T-cell (primary cell): ENCODE results near the gene GALNT10. TPM values are rescaled to one million over a fixed set of nuclear protein-coding genes. Genes with fewer than 3 reads are reported as not detected.
A peak's percentile ranks its signal among the peaks of the same experiment; 100 is the strongest.

Source experiments
- ATAC-seq, 4 experiments: fragments of 200-7000 bp in 3 of 4; fragments of 150-1000 bp in 1 of 4; cut with Tn5 transposase; replicated peaks in 1 of 4; 1 replicate in 3 of 4; 2 replicates in 1 of 4; pipeline ENCODE4 v1.10.0; 2021; ENCODE audit warnings: moderate library complexity in 3 of 4, mild to moderate bottlenecking in 2 of 4, moderate number of reproducible peaks in 1 of 4
- CTCF ChIA-PET, 2 donors: fragments of 300-600 bp; sonication (Branson Sonifier 250); formaldehyde crosslinking; loops; one replicate each; lab custom pipeline; 2022; ENCODE audit warnings: antibody characterized with exemption in 2 of 2; lab: Charles Lee
- POLR2A ChIA-PET, 2 donors: fragments of 300-600 bp; sonication (Branson Sonifier 250); formaldehyde crosslinking; loops; one replicate each; lab custom pipeline; 2022; ENCODE audit warnings: antibody characterized with exemption in 2 of 2; lab: Charles Lee
- DNase-seq, 35 experiments: peaks; one replicate each; pipeline versions ENCODE4 v3.0.0 to v3.0.0-alpha.2; 2013 to 2023
- H3K27ac ChIP-seq: one replicate; pipeline ENCODE4 v1.5.1; 2013; ENCODE audit warnings: low read length
- H3K27me3 ChIP-seq, 2 experiments: replicated peaks in 1 of 2; 1 replicate in 1 of 2; 2 replicates in 1 of 2; pipeline versions ENCODE4 v1.6.1 to v1.7.0; 2013; ENCODE audit warnings: low read length in 1 of 2, mixed read lengths in 1 of 2; ENCODE audit not compliant: control insufficient read depth in 2 of 2, insufficient read depth in 2 of 2; ENCODE audit errors: extremely low read depth in 1 of 2
- H3K36me3 ChIP-seq, 2 donors: 1 replicate in 1 of 2; 2 replicates in 1 of 2; pipeline versions ENCODE4 v1.6.1 to v1.7.0; 2013; ENCODE audit warnings: low read length in 1 of 2; ENCODE audit not compliant: control insufficient read depth in 2 of 2, insufficient read depth in 1 of 2; ENCODE audit errors: extremely low read depth in 1 of 2
- H3K4me1 ChIP-seq, 2 experiments: 1 replicate in 1 of 2; 2 replicates in 1 of 2; pipeline versions ENCODE4 v1.6.1 to v1.7.0; 2013; ENCODE audit warnings: low read length in 2 of 2, mixed read lengths in 1 of 2; ENCODE audit not compliant: insufficient read depth in 2 of 2, control insufficient read depth in 1 of 2; ENCODE audit errors: extremely low read depth in 1 of 2
- H3K4me3 ChIP-seq, 2 donors: 1 replicate in 1 of 2; 2 replicates in 1 of 2; pipeline versions ENCODE4 v1.5.1 to v1.7.0; 2013; ENCODE audit warnings: mild to moderate bottlenecking in 2 of 2, low read length in 1 of 2, moderate library complexity in 1 of 2; ENCODE audit not compliant: control insufficient read depth in 1 of 2; ENCODE audit errors: extremely low read depth in 1 of 2
- H3K9me3 ChIP-seq: 2 replicates; pipeline ENCODE4 v1.7.0; 2013
- H3K27ac Mint-ChIP-seq, 2 donors: one replicate each; pipeline ENCODE4 v1.8.0; 2020 to 2021; ENCODE audit warnings: mild to moderate bottlenecking in 2 of 2, mixed read lengths in 2 of 2
- H3K27me3 Mint-ChIP-seq, 2 donors: one replicate each; pipeline ENCODE4 v1.8.0; 2021 to 2022; ENCODE audit warnings: mixed read lengths in 2 of 2
- H3K36me3 Mint-ChIP-seq: one replicate; pipeline ENCODE4 v1.8.0; 2021; ENCODE audit warnings: mixed read lengths
- H3K4me1 Mint-ChIP-seq, 3 donors: one replicate each; pipeline ENCODE4 v1.8.0; 2020 to 2022; ENCODE audit warnings: mixed read lengths in 3 of 3, mild to moderate bottlenecking in 1 of 3
- H3K4me3 Mint-ChIP-seq, 3 donors: one replicate each; pipeline ENCODE4 v1.8.0; 2020 to 2022; ENCODE audit warnings: mild to moderate bottlenecking in 3 of 3, mixed read lengths in 3 of 3, moderate library complexity in 3 of 3
- H3K9me3 Mint-ChIP-seq, 3 donors: one replicate each; pipeline ENCODE4 v1.8.0; 2020 to 2022; ENCODE audit warnings: mixed read lengths in 3 of 3
- WGBS: methylation state at CpG from one replicate; pipeline ENCODE4 v1.1.5; 2013; ENCODE audit warnings: missing lambda C conversion rate; ENCODE audit not compliant: insufficient coverage; 5-methylcytosine and 5-hydroxymethylcytosine counted together
- total RNA-seq, 35 experiments: library from RNA in 6 of 35; stranded (reverse) in 6 of 35; fragments of 120-200 nt in 1 of 35; gene quantifications; one replicate each; pipeline versions ENCODE4 v1.2.1 to v1.2.4 and lab custom pipeline; 2013 to 2026

GALNT10 gene
- total RNA-seq, 5 donors from 2014 or later (not counting 1 experiment from before 2014, with no cell fraction given), result 26.9 to 62.7 (median 40.8) TPM

DNA sequence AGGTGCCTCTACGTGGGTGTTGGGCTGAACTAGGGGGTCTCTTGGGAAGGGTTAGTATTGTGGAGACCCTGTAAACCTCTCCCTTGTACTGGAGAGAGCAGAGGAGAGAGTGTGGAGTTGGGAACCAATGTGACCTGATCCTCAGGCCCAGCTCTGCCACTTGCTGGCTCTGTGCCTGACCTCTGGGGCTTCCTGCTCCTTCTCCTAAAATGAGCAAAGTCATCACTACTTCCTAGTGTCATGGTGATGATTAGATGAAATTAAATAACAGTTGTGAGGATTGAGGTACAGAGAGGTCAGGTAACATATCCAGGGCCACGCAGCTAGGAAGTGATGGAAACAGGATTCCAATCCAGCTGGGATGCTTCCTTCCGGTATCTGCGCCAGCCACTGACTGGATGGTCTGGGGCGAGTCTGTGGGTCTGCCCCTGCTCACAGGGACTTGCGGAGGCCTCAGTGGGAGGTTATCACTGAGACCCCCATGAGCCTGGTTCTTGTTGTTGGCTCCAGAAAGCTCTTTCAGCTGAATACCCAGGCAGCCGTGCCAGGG lies 9.2 kb downstream of the GALNT10 start:
- peaks cover 0 to 12% of the 10 kb centered on the region in 2 donors for H3K36me3 ChIP-seq
- H3K27ac ChIP-seq, result peak overlapping the region; percentile 61
- ChIA-PET CTCF (no interaction called here), POLR2A (interaction anchor here in 1 of 2 donors (1.2 kb wide), 1 partner anchor 26 kb away, joined by 5 read pairs; no protein-coding TSS in a partner anchor)
- 97% methylated on average over 6 of the region's 7 CpGs for WGBS
- ATAC-seq (no peak), DNase-seq (no peak)
- Mint-ChIP-seq H3K27me3 (no peaks in the 10 kb centered on the region), H3K4me1 (peaks cover 80 to 89% (median 86%) of the 10 kb centered on the region in 3 donors), H3K4me3 (peak overlapping the region in 1 of 3 donors; percentile 17), H3K36me3 (peaks cover 24% of the 10 kb centered on the region), H3K9me3 (no peaks in the 10 kb centered on the region), H3K27ac (peak overlapping the region; percentile 91 to 96)
- no peaks in the 10 kb centered on the region for H3K27me3 ChIP-seq
- H3K4me3 ChIP-seq, result no peak overlapping the region
- no peaks in the 10 kb centered on the region for H3K9me3 ChIP-seq
- peaks cover 29 to 70% of the 10 kb centered on the region in 2 experiments for H3K4me1 ChIP-seq

DNA sequence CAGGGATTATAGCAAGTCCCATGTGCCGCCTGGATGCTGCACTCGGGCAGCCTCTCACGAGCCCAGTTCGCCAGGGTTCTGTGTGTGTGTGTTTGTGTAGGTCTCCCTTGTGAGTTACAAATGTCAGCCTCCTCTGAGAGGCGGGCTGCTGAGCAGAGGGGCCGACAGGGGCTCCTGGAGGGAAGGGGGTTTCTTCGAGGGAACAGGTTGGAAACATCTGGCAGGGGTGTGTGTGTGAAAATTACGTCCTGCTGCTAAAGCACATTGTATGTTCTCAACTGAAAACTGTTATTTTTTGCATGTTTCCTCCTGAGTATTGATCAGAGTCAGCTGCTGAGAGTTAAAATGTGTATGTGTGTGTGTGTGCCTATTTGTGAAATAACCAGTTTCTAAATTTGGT lies 9.7 kb downstream of the GALNT10 start:
- no peaks in the 10 kb centered on the region for H3K9me3 Mint-ChIP-seq
- 97% methylated on average over 7 of the region's 8 CpGs for WGBS
- ChIA-PET POLR2A (interaction anchor here in 1 of 2 donors (1.2 kb wide), 1 partner anchor 26 kb away, joined by 5 read pairs; no protein-coding TSS in a partner anchor), CTCF (interaction anchor here in 1 of 2 donors (1.0 to 1.4 kb wide), 2 partner anchors 8 to 10 kb away, joined by 3 to 7 read pairs; partner anchors contain the start of gene GALNT10)
- no peaks in the 10 kb centered on the region for H3K27me3 Mint-ChIP-seq
- no peaks in the 10 kb centered on the region for H3K9me3 ChIP-seq
- peaks cover 21% of the 10 kb centered on the region for H3K36me3 Mint-ChIP-seq
- H3K27ac Mint-ChIP-seq, result peak overlapping the region; percentile 45 to 52
- peak overlapping the region; percentile 61 for H3K27ac ChIP-seq
- ATAC-seq (no peak), DNase-seq (no peak)
- no peak overlapping the region for H3K4me3 ChIP-seq
- peaks cover 80 to 90% (median 90%) of the 10 kb centered on the region in 3 donors for H3K4me1 Mint-ChIP-seq
- H3K4me3 Mint-ChIP-seq, result no peak overlapping the region
- H3K27me3 ChIP-seq, result no peaks in the 10 kb centered on the region
- H3K36me3 ChIP-seq, result peaks cover 0 to 12% of the 10 kb centered on the region in 2 donors
- peaks cover 29 to 70% of the 10 kb centered on the region in 2 experiments for H3K4me1 ChIP-seq

DNA sequence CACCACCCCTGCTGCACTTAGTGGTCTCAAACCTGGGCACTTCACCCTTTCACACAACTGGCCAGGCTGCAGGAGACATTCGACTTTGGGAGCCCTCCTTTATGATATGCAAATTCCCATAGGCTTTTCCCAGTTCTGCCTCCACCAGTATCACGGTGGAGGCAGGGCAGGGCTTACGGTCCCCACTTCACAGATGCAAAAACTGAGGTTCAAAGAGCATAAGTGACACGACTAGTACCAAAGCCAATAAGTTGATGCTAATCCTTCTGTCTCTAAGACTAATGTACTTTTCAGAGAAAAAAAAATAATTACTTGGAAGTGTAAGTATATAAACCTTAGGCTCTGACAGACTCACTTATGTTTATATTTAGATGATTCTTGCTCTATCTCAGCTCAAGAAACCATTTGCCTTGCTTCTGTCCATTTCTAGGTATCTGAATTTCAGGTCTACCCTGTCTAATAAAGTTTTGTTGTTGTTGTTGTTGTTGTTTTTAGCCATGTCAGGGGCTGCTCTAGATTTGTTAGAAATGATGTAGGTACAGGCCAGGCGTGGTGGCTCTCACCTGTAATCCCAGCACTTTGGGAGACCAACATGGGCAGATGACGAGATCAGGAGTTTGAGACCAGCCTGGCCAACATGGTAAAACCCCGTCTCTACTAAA lies 10.7 kb downstream of the GALNT10 start:
- H3K27me3 ChIP-seq, result no peaks in the 10 kb centered on the region
- peaks cover 22% of the 10 kb centered on the region for H3K36me3 Mint-ChIP-seq
- H3K27ac Mint-ChIP-seq, result peak overlapping the region; percentile 53 to 89
- no peaks in the 10 kb centered on the region for H3K9me3 ChIP-seq
- POLR2A ChIA-PET, result interaction anchor here in 1 of 2 donors (0.7 to 0.9 kb wide), 2 partner anchors 16 to 49 kb away, joined by 3 to 4 read pairs; no protein-coding TSS in a partner anchor
- no peak overlapping the region for H3K27ac ChIP-seq
- H3K4me1 ChIP-seq, result peaks cover 29 to 69% of the 10 kb centered on the region in 2 experiments
- H3K4me3 ChIP-seq, result no peak overlapping the region
- CTCF ChIA-PET, result interaction anchor here (0.7 to 1.4 kb wide), 5 partner anchors 9 to 302 kb away, joined by 3 to 7 read pairs (median 4); partner anchors contain the start of gene GALNT10 (in 1 of the 2)
- no peak for ATAC-seq
- DNase-seq, result no peak
- H3K9me3 Mint-ChIP-seq, result no peaks in the 10 kb centered on the region
- H3K27me3 Mint-ChIP-seq, result no peaks in the 10 kb centered on the region
- H3K36me3 ChIP-seq, result peaks cover 0 to 11% of the 10 kb centered on the region in 2 donors
- WGBS, result 95% methylated on average over 3 of the region's 7 CpGs
- peak overlapping the region in 1 of 3 donors; percentile 78 for H3K4me3 Mint-ChIP-seq
- H3K4me1 Mint-ChIP-seq, result peaks cover 73 to 89% (median 88%) of the 10 kb centered on the region in 3 donors

DNA sequence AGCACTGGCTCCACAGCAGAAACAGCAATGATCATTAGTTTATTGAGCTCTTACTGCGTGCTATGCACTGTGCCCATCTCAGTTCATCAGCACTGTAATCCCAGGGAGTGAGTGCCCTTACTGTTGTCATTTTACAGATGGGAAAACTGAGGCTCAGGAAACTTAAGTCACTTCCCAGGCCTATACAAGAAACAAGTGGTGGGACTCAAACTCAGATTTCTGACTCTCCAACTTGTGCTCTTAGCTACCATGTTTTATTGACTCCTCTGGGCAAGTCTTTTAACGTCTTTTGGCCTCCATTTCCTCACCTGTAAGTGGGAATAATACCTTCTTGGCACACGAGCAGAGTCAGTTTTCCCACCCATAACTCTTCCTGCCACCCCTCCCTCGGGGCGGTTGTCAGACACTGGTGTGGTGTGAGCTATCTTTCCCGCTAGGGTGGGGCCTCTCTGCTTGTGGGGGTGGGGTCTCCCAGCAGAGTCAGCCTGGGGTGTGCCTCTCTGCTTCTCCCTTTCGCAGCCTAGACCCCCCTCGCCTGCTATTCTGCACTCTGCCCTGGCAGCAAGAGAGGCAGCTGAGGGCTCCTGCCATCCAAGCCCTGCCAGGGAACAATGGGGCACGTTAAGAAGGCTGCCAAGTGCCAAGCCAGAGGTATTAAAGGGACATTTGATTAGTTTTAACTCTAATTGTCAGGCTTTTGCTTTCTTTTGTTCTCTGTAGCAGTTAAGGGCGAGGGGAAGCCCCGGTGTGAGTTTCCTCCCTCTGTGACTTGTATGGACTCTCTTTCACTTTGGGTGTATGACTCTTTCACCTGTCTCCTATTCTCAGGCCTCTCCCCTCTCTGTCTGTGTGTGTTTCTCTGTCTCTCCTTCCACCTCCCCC lies 12.1 kb downstream of the GALNT10 start:
- H3K4me3 ChIP-seq, result peak overlapping the region in 1 of 2 donors; percentile 30
- H3K4me1 Mint-ChIP-seq, result peaks cover 64 to 85% (median 83%) of the 10 kb centered on the region in 3 donors
- peaks cover 19 to 59% of the 10 kb centered on the region in 2 experiments for H3K4me1 ChIP-seq

DNA sequence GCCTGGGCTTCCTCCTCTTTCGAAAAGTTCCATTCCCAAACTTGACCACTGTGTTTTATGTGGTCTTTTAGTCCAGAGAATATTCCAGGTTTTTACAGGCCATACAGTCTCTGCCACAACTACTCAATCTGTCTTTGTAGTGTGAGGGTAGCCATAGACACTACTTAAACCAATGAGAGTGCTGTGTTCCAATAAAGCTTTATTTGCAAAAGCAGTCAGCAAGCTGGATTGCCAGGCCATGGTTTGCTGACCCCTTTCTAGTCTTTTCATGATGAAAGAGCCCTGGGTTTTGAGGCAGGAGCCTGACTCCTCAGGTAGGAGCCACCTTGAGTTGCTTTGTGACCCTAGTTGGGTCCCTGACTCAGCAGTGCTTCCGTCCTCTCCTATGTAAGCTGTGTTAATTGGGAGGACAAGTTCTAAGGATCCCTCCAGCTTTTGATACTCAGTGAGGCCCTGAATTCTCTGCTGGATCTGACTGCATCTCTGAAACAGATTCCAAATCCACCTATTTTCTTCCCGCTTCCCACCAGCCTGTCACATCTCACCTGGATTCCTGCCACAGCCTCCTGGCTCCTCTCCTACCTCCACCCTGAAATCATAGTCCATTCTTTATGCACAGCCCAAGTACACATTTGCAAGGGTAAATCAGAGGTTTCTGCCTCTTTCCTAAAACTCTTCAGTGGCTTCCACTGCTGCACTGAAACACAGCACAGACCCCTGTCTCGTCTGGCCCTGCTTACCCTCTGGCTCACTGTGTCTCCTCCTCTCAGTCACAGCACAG lies 13.5 kb downstream of the GALNT10 start:
- peak overlapping the region in 1 of 3 donors; percentile 78 for H3K4me3 Mint-ChIP-seq
- no peak overlapping the region for H3K27ac ChIP-seq

More for the DNA sequence above, 12.1 kb downstream of the GALNT10 start:
- Histone ChIP-seq H3K27me3 (no peaks in the 10 kb centered on the region), H3K9me3 (no peaks in the 10 kb centered on the region), H3K27ac (peak overlapping the region; percentile 69), H3K36me3 (peaks cover 0 to 15% of the 10 kb centered on the region in 2 donors)
- 42% methylated on average over 2 of the region's 11 CpGs for WGBS
- peaks cover 26% of the 10 kb centered on the region for H3K36me3 Mint-ChIP-seq
- peak in 21 of 35 experiments; percentile 8 to 64 (median 27) for DNase-seq
- ChIA-PET POLR2A (interaction anchor here (0.6 to 1.1 kb wide), 2 partner anchors 11 to 41 kb away, joined by 3 read pairs; no protein-coding TSS in a partner anchor), CTCF (interaction anchor here (0.6 to 1.4 kb wide), 4 partner anchors 9 to 19 kb away, joined by 4 to 8 read pairs (median 4); partner anchors contain the start of gene GALNT10 (in 1 of the 2))
- H3K4me3 Mint-ChIP-seq, result peak overlapping the region; percentile 55 to 78 (median 60)
- peak; percentile 60 to 79 (median 67) for ATAC-seq
- peak overlapping the region; percentile 86 to 89 for H3K27ac Mint-ChIP-seq
- H3K9me3 Mint-ChIP-seq, result no peaks in the 10 kb centered on the region
- H3K27me3 Mint-ChIP-seq, result no peaks in the 10 kb centered on the region

More for the DNA sequence above, 13.5 kb downstream of the GALNT10 start:
- Mint-ChIP-seq H3K36me3 (peaks cover 34% of the 10 kb centered on the region), H3K4me1 (peaks cover 50 to 71% (median 69%) of the 10 kb centered on the region in 3 donors), H3K27me3 (no peaks in the 10 kb centered on the region), H3K9me3 (no peaks in the 10 kb centered on the region), H3K27ac (peak overlapping the region; percentile 23 to 89)
- no peaks in the 10 kb centered on the region for H3K27me3 ChIP-seq
- 95% methylated on average over 2 of the region's 4 CpGs for WGBS
- POLR2A ChIA-PET, result interaction anchor here in 1 of 2 donors (0.6 kb wide), 1 partner anchor 181 kb away, joined by 3 read pairs; no protein-coding TSS in a partner anchor
- no peak for DNase-seq
- H3K9me3 ChIP-seq, result no peaks in the 10 kb centered on the region
- CTCF ChIA-PET, result interaction anchor here in 1 of 2 donors (0.6 kb wide), 1 partner anchor 187 kb away, joined by 3 read pairs; no protein-coding TSS in a partner anchor
- H3K4me3 ChIP-seq, result no peak overlapping the region
- peaks cover 0 to 17% of the 10 kb centered on the region in 2 donors for H3K36me3 ChIP-seq
- peaks cover 11 to 45% of the 10 kb centered on the region in 2 experiments for H3K4me1 ChIP-seq
- ATAC-seq, result no peak
